Stimulated activated CD4-positive, alpha-beta T cell treated with anti-CD3 and anti-CD28 coated beads, Interleukin-1b, Interleukin-23, amount 100 ng/mL, for 1 hour (primary cell): ENCODE results near the gene SNRPB.
A peak's percentile ranks its signal among the peaks of the same experiment; 100 is the strongest.

Source experiments
- DNase-seq, 2 donors: peaks; one replicate each; pipeline ENCODE4 v3.0.0-alpha.2; 2020; ENCODE audit warnings: low read depth in 2 of 2

SNRPB gene

GRCh38 chr20:2475850-2476741 lies 5.5 kb upstream of the SNRPB start:
- DNase-seq = no peak

- no peak for DNase-seq
Measured at GRCh38 chr20:2473516-2473915, 2.9 kb upstream of the SNRPB start.

- DNase-seq = peak; percentile 7 to 23
Measured at GRCh38 chr20:2469991-2470422, 582 bp downstream of the SNRPB start.

DNA sequence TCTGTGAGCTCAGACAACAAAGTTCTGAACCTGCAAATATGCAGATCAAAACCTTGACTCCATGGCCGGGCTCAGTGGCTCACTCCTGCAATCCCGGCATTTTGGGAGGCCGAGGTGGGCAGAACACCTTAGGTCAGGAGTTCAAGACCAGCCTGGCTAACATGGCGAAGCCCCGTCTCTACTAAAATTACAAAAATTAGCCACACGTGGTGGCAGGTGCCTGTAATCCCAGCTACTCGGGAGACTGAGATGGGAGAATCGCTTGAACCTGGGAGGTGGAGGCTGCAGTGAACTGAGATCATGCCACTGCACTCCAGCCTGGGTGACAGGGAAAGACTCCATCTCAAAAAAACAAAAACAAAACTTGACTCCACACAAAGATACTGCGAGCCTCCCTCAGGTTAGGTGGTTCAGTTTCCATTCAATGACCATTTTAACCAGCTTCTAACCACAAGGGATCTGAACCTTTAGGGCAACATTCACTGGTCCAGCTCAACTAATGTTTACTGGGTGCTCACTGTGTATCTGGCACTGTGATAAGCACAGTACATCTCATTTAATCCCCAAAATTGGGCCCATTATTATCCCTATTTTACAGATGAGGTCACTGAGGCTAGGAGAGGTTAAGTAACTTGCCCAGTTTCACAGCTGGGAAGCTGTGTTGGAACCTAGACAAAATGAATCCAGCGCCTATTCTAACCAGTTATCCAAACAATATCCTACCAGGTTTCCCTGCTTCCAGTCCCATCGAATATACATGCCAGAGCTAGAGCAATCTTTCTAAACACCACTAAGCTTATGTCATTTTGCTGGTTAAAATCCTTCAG lies 1.8 kb downstream of the SNRPB start:
- DNase-seq = no peak

- no peak for DNase-seq
Measured at GRCh38 chr20:2467412-2467811, 3.2 kb downstream of the SNRPB start.

DNA sequence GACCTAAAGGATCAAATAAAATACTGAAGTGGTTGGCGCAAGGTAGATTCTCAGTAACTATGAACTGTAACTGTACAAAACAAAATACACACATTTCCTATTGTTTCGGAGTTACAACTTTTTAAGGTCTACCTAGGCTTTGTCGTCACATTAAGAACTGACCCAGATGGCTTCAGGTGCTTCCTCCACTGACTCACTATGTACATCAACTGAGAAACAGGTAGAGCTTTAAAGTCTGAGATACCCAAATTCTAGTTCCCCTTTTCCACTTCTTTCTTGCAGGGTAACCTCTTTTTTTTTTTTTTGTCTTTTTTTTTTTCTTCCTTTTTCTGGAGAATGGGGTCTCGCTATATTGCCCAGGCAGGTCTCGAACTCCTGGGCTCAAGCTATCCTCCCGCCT lies 5.5 kb downstream of the SNRPB start:
- no peak for DNase-seq

GRCh38 chr20:2463616-2464365 lies 6.8 kb downstream of the SNRPB start:
- DNase-seq = no peak

DNA sequence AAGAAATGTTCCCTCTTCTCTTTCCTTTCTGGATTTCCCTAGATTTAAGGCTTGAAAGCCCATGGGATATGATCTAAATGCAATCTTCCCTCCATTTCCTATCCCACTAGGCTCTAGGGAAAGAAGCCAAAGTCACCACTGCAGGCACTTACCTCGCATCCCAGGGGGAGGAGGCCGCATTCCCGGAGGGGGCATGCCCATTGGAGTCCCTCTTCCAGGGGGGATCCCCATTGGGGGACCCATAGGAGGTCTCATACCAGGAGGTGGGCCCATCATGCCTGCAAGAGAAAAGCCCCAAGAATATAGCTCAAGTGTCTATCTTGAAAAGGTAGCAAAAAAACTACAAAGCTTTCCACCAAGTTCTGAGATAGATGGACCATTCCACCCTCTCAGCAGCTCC lies 8.1 kb downstream of the SNRPB start:
- DNase-seq = no peak

DNA sequence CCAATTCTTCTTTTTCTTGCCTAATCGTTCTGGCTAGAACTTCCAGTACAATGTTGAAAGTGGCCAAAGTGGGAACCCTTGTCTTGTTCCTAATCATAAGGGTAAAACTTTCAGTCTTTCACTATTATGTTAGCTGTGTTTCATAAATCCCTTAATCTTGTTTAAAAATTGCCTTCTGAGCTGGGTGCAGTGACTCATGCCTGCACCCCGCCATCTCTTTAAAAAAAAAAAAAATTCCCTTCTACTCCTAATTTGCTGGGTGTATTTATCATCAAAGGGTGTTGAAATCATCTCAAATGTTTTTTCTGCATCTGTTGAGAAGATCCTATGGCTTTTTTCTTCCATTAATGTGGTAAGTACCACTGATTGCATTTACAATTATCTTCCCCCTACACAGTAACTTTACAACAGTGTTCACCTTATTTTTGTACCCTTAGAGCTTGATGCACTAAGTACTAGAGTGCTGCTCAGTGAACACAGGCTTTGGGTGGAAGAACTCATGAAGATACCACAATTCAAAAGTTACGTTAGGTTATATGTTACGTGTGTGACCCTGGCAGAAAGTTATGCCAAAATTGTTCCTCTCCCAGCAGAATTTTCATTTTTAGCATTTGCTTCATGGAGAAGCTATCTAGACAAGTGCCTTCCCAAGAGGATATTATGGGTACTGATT lies 9.7 kb downstream of the SNRPB start:
- DNase-seq = no peak

DNA sequence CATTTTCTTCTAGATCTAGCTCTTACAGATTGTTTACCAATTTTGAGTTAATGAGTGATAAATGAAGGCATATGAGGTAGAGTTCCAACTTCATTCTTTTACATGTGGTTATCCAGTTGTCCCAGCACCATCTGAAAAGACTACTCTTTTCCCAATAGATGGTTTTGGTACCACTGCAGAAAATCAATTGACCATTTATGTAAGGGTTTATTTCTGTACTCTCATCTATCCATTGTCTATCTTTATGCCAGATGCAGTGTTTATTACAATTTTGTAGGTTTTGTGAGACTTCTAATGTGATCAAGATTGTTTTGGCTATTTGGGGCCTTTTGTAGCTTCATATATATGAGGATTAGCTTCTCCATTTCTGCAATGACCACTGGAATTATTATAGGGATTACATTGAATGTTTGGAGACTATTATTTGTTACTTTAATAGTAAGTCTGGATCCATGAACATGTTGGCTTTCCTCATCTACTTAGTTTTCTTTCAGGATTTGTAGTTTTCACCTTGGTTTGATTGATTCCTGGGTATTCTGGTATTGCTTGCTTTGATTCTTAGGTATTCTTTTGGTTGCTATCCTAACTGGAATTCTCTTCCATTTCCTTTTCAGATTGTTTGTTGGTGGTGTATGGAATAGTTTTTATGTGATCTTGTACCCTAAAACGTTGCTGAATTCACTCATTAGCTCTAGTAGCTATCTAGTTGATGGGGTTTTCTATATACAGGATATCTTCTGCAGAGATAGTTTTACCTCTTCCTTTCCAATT lies 10.4 kb downstream of the SNRPB start:
- no peak for DNase-seq

GRCh38 chr20:2458919-2459499 lies 11.6 kb downstream of the SNRPB start:
- no peak for DNase-seq

GRCh38 chr20:2455771-2456497 lies 14.7 kb downstream of the SNRPB start:
- no peak for DNase-seq

DNA sequence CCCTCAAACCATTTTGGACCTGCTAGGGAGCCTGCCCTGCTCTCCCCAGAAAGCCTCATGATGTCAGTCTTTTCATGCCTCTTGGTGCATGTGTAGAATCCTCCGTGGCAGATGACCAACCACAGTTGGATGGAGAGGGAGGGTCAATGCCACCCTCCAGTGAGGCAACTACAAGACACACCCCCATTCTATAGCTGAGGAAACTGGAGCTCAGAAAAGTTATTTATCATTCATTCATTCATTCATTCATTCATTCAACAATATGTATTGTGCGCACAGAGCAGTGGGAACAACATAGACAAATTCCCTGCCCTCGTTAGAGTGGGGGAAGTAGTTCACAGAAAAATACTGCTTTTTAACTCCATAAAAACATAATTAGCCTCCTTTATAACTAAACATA lies 16.8 kb downstream of the SNRPB start:
- no peak for DNase-seq

- peak in 1 of 2 donors; percentile 47 for DNase-seq
Measured at GRCh38 chr20:2451939-2452732, 18.5 kb downstream of the SNRPB start.

DNA sequence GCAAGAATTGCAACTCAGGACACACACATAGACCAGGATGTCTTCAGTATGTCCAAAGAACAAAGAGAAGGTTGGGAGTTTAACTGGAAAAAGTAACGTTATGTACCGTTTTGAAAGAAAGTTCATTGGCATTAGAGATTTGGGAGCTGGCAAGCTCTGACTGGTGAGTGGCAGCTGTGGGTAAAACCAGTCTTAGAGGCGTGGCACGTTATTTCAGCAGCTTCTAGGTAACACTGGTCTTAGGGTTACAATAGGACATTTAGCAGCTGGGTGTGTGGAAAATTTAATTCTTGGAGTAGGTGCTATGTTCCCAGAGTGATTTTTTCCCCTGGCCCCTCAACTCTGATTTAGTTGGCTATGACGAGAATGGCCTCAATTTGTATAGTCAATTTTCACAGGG lies 19.2 kb downstream of the SNRPB start:
- DNase-seq = no peak

- DNase-seq = no peak
Measured at GRCh38 chr20:2449386-2449785, 21.2 kb downstream of the SNRPB start.

- DNase-seq = no peak
Measured at GRCh38 chr20:2446845-2447244, 23.7 kb downstream of the SNRPB start.

GRCh38 chr20:2431185-2431584 lies 39.4 kb downstream of the SNRPB start:
- DNase-seq = no peak

DNA sequence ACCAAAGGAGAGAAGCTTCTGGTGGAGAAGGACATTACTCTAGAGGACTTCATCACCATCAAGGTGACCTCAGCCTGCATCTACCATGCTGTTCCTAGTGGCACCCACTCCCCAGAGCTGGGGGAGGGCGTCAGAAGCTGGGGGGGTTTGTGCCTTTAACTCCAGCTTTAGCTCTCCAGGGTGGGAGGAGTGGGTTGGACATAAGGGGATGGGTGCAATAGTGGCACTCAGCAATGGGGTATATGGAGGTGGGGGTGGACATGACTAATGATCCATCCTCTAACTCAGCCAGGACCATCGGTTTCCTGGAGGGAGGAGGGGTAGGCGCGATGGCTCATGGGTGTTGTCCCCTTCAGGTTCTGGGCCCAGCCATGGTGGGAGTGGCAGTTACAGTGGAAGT lies 40.1 kb downstream of the SNRPB start:
- DNase-seq = no peak
